Calu3 (cell line): ENCODE results near the gene TCF4. TPM values are rescaled to one million over a fixed set of nuclear protein-coding genes. Genes with fewer than 3 reads are reported as not detected.

ENCODE experiments used
- BruUV-seq: library from RNA; stranded (reverse); fragments of 400-500 nt; replicated peaks from 2 replicates; lab custom pipeline; 2021; lab: Mats Ljungman, UMichigan
- CTCF ChIA-PET: fragments of 300-600 bp; sonication (Branson Sonifier 250); formaldehyde crosslinking; loops from one replicate; lab custom pipeline; 2022; ENCODE audit warnings: antibody characterized with exemption; lab: Charles Lee
- DNase-seq: peaks from one replicate; pipeline ENCODE4 v3.0.0; 2022
- H3K27ac Mint-ChIP-seq: one replicate; pipeline ENCODE4 v1.8.0; 2022; ENCODE audit warnings: mixed read lengths; ENCODE audit not compliant: unreplicated experiment
- H3K27me3 Mint-ChIP-seq: one replicate; pipeline ENCODE4 v1.8.0; 2022; ENCODE audit warnings: mixed read lengths; ENCODE audit not compliant: unreplicated experiment
- H3K36me3 Mint-ChIP-seq: one replicate; pipeline ENCODE4 v1.8.0; 2022; ENCODE audit warnings: mild to moderate bottlenecking, moderate library complexity, mixed read lengths; ENCODE audit not compliant: insufficient read depth, unreplicated experiment
- H3K4me1 Mint-ChIP-seq: one replicate; pipeline ENCODE4 v1.8.0; 2022; ENCODE audit warnings: mild to moderate bottlenecking, low read depth, mixed read lengths; ENCODE audit not compliant: unreplicated experiment
- H3K4me3 Mint-ChIP-seq: one replicate; pipeline ENCODE4 v1.8.0; 2022; ENCODE audit warnings: mild to moderate bottlenecking, low read depth, moderate library complexity, mixed read lengths; ENCODE audit not compliant: unreplicated experiment
- H3K9me3 Mint-ChIP-seq: one replicate; pipeline ENCODE4 v1.8.0; 2022; ENCODE audit warnings: low read depth, mixed read lengths; ENCODE audit not compliant: unreplicated experiment
- intact Hi-C: fragments of 100-400 bp; cut with micrococcal nuclease; formaldehyde crosslinking; loops from one replicate; pipeline ENCODE4 v1.10.0; 2022; ENCODE audit not compliant: unreplicated experiment
- total RNA-seq: library from RNA; stranded (reverse); gene quantifications from 2 replicates; pipeline ENCODE4 v1.2.3, GENCODE V29; 2022
- TF ChIP-seq, protein P1 (sequence below): fragments of 200-600 bp; IDR thresholded peaks from one replicate; pipeline ENCODE4 v1.8.0; 2022; ENCODE audit warnings: antibody characterized with exemption; ENCODE audit not compliant: unreplicated experiment

The TCF4 gene
- total RNA-seq, 1 experiment from 2014 or later, result 0.21 TPM

- Mint-ChIP-seq H3K36me3 (no peaks in the 10 kb centered on the region), H3K9me3 (no peaks in the 10 kb centered on the region), H3K4me3 (no peak overlapping the region), H3K27ac (no peak overlapping the region), H3K27me3 (no peaks in the 10 kb centered on the region), H3K4me1 (no peaks in the 10 kb centered on the region)
- intact Hi-C loops, result no loop called here
- CTCF ChIA-PET, result no interaction called here
- no peak for DNase-seq
- TF ChIP-seq, protein P1, sequence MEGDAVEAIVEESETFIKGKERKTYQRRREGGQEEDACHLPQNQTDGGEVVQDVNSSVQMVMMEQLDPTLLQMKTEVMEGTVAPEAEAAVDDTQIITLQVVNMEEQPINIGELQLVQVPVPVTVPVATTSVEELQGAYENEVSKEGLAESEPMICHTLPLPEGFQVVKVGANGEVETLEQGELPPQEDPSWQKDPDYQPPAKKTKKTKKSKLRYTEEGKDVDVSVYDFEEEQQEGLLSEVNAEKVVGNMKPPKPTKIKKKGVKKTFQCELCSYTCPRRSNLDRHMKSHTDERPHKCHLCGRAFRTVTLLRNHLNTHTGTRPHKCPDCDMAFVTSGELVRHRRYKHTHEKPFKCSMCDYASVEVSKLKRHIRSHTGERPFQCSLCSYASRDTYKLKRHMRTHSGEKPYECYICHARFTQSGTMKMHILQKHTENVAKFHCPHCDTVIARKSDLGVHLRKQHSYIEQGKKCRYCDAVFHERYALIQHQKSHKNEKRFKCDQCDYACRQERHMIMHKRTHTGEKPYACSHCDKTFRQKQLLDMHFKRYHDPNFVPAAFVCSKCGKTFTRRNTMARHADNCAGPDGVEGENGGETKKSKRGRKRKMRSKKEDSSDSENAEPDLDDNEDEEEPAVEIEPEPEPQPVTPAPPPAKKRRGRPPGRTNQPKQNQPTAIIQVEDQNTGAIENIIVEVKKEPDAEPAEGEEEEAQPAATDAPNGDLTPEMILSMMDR, result no peak
- BruUV-seq, result no TSS peak
Observed at GRCh38 chr18:55551227-55551626, 36.8 kb downstream of the TCF4 start.

- Mint-ChIP-seq H3K9me3 (no peaks in the 10 kb centered on the region), H3K27me3 (no peaks in the 10 kb centered on the region), H3K27ac (no peak overlapping the region), H3K36me3 (no peaks in the 10 kb centered on the region), H3K4me3 (no peak overlapping the region), H3K4me1 (no peaks in the 10 kb centered on the region)
- CTCF ChIA-PET, result no interaction called here
- intact Hi-C loops, result no loop called here
- TF ChIP-seq, protein P1, result no peak
- no peak for DNase-seq
- no TSS peak for BruUV-seq
Observed at GRCh38 chr18:55550471-55550870, 37.5 kb downstream of the TCF4 start.

GRCh38 chr18:55549474-55550104 lies 38.4 kb downstream of the TCF4 start:
- no peaks in the 10 kb centered on the region for H3K4me1 Mint-ChIP-seq
- CTCF ChIA-PET, result interaction anchor here (0.6 kb wide), 1 partner anchor 150 kb away, joined by 3 read pairs; no protein-coding TSS in a partner anchor
- H3K9me3 Mint-ChIP-seq, result no peaks in the 10 kb centered on the region
- TF ChIP-seq, protein P1, result no peak
- no peaks in the 10 kb centered on the region for H3K36me3 Mint-ChIP-seq
- no TSS peak for BruUV-seq
- H3K27me3 Mint-ChIP-seq, result no peaks in the 10 kb centered on the region
- H3K4me3 Mint-ChIP-seq, result no peak overlapping the region
- no peak overlapping the region for H3K27ac Mint-ChIP-seq
- intact Hi-C loops, result no loop called here
- DNase-seq, result no peak

DNA sequence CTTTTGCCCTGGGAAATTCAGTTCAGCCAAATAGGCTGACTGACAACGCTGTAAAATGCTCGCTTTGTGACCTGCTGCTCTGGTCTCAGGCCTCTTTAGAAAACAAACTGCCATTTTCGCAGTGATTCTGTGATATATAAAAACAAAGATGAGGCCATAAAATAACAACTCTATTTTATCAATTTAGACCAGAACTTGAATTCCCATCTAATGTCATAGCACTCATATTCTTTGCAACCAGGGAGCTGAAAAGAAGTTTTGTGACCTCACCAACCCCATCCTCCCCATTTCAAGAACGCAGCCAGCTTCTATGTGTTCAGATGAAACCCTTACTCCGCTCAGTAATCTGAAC lies 40.3 kb downstream of the TCF4 start:
- no TSS peak for BruUV-seq
- Mint-ChIP-seq H3K27ac (no peak overlapping the region), H3K27me3 (no peaks in the 10 kb centered on the region), H3K9me3 (no peaks in the 10 kb centered on the region), H3K36me3 (no peaks in the 10 kb centered on the region), H3K4me1 (no peaks in the 10 kb centered on the region), H3K4me3 (no peak overlapping the region)
- TF ChIP-seq, protein P1, result no peak
- no peak for DNase-seq
- CTCF ChIA-PET, result no interaction called here
- intact Hi-C loops, result no loop called here
